Gastroesophageal sphincter (tissue), 4 donors: ENCODE data around the gene MTHFS. TPM values are rescaled to one million over a fixed set of nuclear protein-coding genes. Genes with fewer than 3 reads are reported as not detected.

Experiments used
- ATAC-seq: fragments of 150-250 bp; one replicate; pipeline ENCODE4 v1.9.1; 2016; ENCODE audit warnings: mild to moderate bottlenecking, moderate library complexity
- H3K27ac ChIP-seq, 4 donors: fragments of 200-600 bp; sonication (generic) in 3 of 4; 1 replicate in 3 of 4; 2 replicates in 1 of 4; pipeline ENCODE4 v1.5.1; 2016 to 2019
- H3K27me3 ChIP-seq: fragments of 200-600 bp; sonication (generic); one replicate; pipeline ENCODE4 v1.5.1; 2019
- H3K36me3 ChIP-seq, 2 donors: fragments of 200-600 bp; sonication (generic); one replicate each; pipeline ENCODE4 v1.5.1; 2019; ENCODE audit warnings: control low read depth in 1 of 2
- H3K4me1 ChIP-seq, 3 donors: fragments of 200-600 bp; sonication (generic); 1 replicate in 2 of 3; 2 replicates in 1 of 3; pipeline ENCODE4 v1.5.1; 2016 to 2019; ENCODE audit warnings: control low read depth in 2 of 3
- H3K4me3 ChIP-seq, 2 donors: fragments of 200-600 bp; sonication (generic); one replicate each; pipeline ENCODE4 v1.5.1; 2019; ENCODE audit warnings: mild to moderate bottlenecking in 1 of 2, moderate library complexity in 1 of 2
- H3K9me3 ChIP-seq, 3 donors: fragments of 200-600 bp; sonication (generic); one replicate each; pipeline ENCODE4 v1.5.1; 2017 to 2019; ENCODE audit warnings: control low read depth in 2 of 3
- EP300 ChIP-seq: sonication (generic); formaldehyde crosslinking; IDR thresholded peaks from one replicate; pipeline ENCODE4 v1.6.1; 2017; ENCODE audit warnings: antibody characterized with exemption, mild to moderate bottlenecking
- POLR2A ChIP-seq, 2 donors: fragments of 450-650 bp; IDR thresholded peaks; one replicate each; pipeline ENCODE4 v1.6.1; 2017; ENCODE audit warnings: antibody characterized with exemption in 2 of 2, mild to moderate bottlenecking in 2 of 2, moderate library complexity in 1 of 2
- POLR2AphosphoS5 ChIP-seq: sonication (generic); formaldehyde crosslinking; IDR thresholded peaks from one replicate; pipeline ENCODE4 v1.6.1; 2017; ENCODE audit warnings: antibody characterized with exemption
- WGBS, 2 donors: methylation state at CpG; one replicate each; pipeline ENCODE4 v1.1.5; 2018; ENCODE audit warnings: low coverage in 1 of 2; 5-methylcytosine and 5-hydroxymethylcytosine counted together
- total RNA-seq, 4 donors: library from RNA; depleted of rRNA; stranded (reverse); fragments of >200 nt; gene quantifications; one replicate each; pipeline ENCODE4 v1.1.0, GENCODE V29; 2016
- TF ChIP-seq, protein P1 (sequence below), 4 experiments: fragments of 200-600 bp in 2 of 4; fragments of 450-650 bp in 2 of 4; sonication (generic) in 1 of 4; IDR thresholded peaks; one replicate each; pipeline ENCODE4 v1.5.1; 2017 to 2019; ENCODE audit warnings: antibody characterized with exemption in 4 of 4, mild to moderate bottlenecking in 2 of 4, moderate library complexity in 2 of 4

MTHFS gene
- 10 to 100 TPM in 2 of 4 donors, 1 to 10 TPM in 2; 7.9 to 12.8 (median 11.0) TPM for total RNA-seq

DNA sequence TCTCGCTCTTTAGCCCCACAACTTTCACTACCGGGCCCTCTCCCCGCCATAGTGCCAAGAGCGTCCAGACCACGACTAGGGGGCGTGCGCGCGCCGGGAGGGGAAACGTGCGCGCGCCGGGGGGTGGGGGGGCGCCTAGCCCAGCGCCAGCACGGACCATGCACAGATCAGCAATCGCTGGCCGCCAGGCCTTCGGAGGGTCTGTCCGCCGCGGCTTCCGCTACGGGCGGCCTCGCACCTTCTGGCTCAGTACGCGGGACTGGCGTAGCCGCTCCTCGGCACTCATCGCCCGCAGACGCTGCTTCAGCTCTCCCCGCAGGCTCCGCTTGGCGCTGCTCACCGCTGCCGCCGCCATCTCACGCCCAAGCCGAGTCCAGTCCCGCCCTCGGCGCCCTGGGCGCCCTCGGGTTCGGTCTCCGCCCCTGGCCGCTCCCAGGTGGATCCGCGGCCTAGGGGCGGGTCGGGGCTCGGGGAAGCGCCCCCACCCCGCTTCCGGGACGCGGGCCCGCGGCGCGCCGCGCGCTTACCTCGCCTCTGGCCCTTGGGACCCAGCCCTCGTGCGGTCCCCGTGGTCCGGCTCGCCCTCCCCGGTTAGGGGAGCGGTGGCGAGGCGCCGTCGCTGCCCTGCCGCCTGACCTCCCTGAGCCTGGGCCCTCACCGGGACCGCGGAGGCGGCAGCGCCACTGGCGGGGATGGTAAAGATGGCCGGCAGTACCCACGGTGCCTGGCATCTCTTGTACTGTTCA, at the start of gene MTHFS:
Gene MTHFS (minus strand): TSS at position 381 of the 746 bp plus-strand sequence. CDS start 26 bp downstream, at position 355.
- H3K27me3 ChIP-seq: no peaks in the 10 kb centered on the region
- H3K36me3 ChIP-seq: peaks cover 0 to 12% of the 10 kb centered on the region in 2 donors
- 0% methylated on average over 4 to 12 of the region's 90 CpGs for WGBS, 2 donors
- H3K27ac ChIP-seq: peak within 1 kb of the TSS; percentile 57 to 93 (median 90)
- H3K9me3 ChIP-seq: no peaks in the 10 kb centered on the region
- peak; percentile 17 for TF ChIP-seq POLR2AphosphoS5
- TF ChIP-seq POLR2A (IDR thresholded peaks at IDR 0.05): peak; percentile 46 to 57
- TF ChIP-seq EP300: no peak
- TF ChIP-seq, protein P1, sequence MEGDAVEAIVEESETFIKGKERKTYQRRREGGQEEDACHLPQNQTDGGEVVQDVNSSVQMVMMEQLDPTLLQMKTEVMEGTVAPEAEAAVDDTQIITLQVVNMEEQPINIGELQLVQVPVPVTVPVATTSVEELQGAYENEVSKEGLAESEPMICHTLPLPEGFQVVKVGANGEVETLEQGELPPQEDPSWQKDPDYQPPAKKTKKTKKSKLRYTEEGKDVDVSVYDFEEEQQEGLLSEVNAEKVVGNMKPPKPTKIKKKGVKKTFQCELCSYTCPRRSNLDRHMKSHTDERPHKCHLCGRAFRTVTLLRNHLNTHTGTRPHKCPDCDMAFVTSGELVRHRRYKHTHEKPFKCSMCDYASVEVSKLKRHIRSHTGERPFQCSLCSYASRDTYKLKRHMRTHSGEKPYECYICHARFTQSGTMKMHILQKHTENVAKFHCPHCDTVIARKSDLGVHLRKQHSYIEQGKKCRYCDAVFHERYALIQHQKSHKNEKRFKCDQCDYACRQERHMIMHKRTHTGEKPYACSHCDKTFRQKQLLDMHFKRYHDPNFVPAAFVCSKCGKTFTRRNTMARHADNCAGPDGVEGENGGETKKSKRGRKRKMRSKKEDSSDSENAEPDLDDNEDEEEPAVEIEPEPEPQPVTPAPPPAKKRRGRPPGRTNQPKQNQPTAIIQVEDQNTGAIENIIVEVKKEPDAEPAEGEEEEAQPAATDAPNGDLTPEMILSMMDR (IDR thresholded peaks at IDR 0.05): peak; percentile 8 to 82 (median 26)
- peaks cover 0 to 10% (median 0%) of the 10 kb centered on the region in 3 donors for H3K4me1 ChIP-seq
- H3K4me3 ChIP-seq: peak within 1 kb of the TSS; percentile 59 to 87
- peak; percentile 94 for ATAC-seq

DNA sequence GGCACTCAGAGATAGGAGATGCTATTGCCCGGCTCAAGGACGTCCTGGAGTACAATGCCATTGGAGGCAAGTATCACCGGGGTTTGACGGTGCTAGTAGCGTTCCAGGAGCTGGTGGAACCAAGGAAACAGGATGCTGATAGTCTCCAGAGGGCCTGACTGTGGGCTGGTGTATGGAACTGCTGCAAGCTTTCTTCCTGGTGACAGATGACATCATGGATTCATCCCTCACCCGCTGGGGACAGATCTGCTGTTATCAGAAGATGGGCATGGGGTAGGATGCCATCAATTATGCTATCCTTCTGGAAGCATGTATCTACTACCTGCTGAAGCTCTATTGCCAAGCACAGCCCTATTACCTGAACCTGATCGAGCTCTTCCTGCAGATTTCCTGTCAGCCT, 47.8 kb upstream of the MTHFS start:
- WGBS, 2 donors: 84% methylated on average over 6 of the region's 7 CpGs; no CpG with 5 or more reads in 1 of the 2 donors
- no peak for ATAC-seq
- Histone ChIP-seq H3K36me3 (no peaks in the 10 kb centered on the region), H3K27ac (no peak overlapping the region), H3K4me3 (no peak overlapping the region), H3K9me3 (no peaks in the 10 kb centered on the region), H3K27me3 (peaks cover 16% of the 10 kb centered on the region), H3K4me1 (no peaks in the 10 kb centered on the region)
- no peak for TF ChIP-seq POLR2A (IDR thresholded peaks at IDR 0.05)
- TF ChIP-seq POLR2AphosphoS5: no peak
- TF ChIP-seq, protein P1 (IDR thresholded peaks at IDR 0.05): no peak
- no peak for TF ChIP-seq EP300

DNA sequence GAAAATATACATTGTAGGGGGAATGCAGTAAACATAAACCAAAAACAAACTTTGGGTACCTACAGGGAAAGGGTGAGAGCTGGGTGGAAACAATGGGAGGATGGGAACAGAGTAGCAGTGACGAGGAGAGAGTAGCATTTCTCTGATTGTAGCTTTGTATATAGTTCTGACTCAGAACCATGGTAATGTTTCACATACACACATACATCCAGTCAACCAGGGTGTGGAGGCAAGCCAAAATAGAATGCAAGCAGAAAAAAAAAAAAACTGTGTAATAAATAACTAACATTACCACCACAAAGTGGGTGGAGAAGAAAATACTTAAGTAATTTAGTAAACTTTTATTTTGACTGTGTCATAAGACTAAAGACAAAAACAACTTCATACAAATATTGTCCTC, 47.0 kb upstream of the MTHFS start:
- no peaks in the 10 kb centered on the region for H3K9me3 ChIP-seq
- TF ChIP-seq POLR2AphosphoS5: no peak
- no peak for TF ChIP-seq POLR2A (IDR thresholded peaks at IDR 0.05)
- no peak for TF ChIP-seq EP300
- no peak overlapping the region for H3K27ac ChIP-seq
- H3K4me1 ChIP-seq: no peaks in the 10 kb centered on the region
- WGBS, 2 donors: 50 to 53% methylated on average over 1 of the region's 1 CpG
- ATAC-seq: no peak
- peaks cover 16% of the 10 kb centered on the region for H3K27me3 ChIP-seq
- H3K36me3 ChIP-seq: no peaks in the 10 kb centered on the region
- H3K4me3 ChIP-seq: no peak overlapping the region

DNA sequence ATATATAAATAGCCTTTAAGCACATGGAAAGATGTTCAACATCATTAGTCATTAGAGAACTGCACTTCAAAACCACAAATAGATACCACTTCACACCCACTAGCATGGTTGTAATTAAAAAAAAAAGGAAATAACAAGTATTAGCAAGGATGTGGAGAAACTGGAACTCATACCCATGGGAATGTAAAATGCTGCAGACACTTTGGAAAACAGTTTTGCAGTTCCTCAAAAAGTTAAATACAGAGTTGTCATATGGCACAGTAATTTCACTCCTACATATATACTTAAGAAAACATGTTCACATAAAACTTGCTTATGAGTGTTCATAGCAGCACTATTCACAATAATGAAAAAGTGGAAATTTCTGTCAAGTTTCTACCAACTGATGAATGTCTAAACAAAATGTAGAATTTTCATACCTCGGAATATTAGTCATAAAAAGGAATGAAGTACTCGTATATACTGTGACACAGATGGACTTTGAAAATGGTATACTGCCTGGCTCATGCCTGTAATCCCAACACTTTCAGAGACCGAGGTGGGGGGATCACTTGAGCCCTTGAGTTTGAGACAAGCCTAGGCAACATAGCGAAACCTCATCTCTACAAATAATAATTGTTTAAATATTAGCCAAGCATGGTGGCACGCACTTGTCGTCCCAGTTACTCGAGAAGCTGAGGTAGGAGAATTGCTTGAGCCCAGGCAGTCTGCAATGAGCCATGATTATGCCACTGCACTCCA, 46.1 kb upstream of the MTHFS start:
- TF ChIP-seq POLR2AphosphoS5 (no peak), EP300 (no peak), POLR2A (IDR thresholded peaks at IDR 0.05) (no peak)
- TF ChIP-seq, protein P1 (IDR thresholded peaks at IDR 0.05): no peak
- ATAC-seq: no peak
- peaks cover 16% of the 10 kb centered on the region for H3K27me3 ChIP-seq
- H3K9me3 ChIP-seq: no peaks in the 10 kb centered on the region
- H3K27ac ChIP-seq: no peak overlapping the region
- H3K4me1 ChIP-seq: no peaks in the 10 kb centered on the region
- H3K36me3 ChIP-seq: no peaks in the 10 kb centered on the region
- no peak overlapping the region for H3K4me3 ChIP-seq
- 49 to 88% methylated on average over 4 to 7 of the region's 7 CpGs for WGBS, 2 donors

DNA sequence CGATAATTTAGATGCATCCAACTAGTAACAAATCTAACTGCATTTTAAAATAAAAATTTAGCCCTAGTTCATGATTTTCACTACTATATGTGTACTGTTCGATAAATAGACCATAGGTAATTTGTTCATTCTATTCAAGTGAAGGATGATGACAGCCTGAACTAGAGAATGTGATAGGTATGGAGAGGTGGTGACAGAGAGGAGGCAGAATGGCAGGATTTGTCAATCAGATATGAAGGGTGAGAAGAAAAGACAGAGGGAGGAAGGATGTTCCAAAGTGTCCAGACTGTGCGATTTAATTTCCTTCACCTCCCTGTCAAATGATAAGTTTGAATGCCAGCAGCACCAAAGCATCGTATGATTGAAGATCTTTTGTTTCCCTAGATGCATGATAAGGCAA, 42.6 kb upstream of the MTHFS start:
- TF ChIP-seq, protein P1 (IDR thresholded peaks at IDR 0.05): no peak
- no peak for TF ChIP-seq EP300
- no peak for TF ChIP-seq POLR2A (IDR thresholded peaks at IDR 0.05)
- TF ChIP-seq POLR2AphosphoS5: no peak
- WGBS, 2 donors: 81 to 88% methylated on average over 4 of the region's 4 CpGs
- no peak for ATAC-seq

More for the DNA sequence above, 42.6 kb upstream of the MTHFS start:
- no peak overlapping the region for H3K4me3 ChIP-seq
- no peaks in the 10 kb centered on the region for H3K4me1 ChIP-seq
- peaks cover 44% of the 10 kb centered on the region for H3K27me3 ChIP-seq
- H3K9me3 ChIP-seq: no peaks in the 10 kb centered on the region
- no peaks in the 10 kb centered on the region for H3K36me3 ChIP-seq
- no peak overlapping the region for H3K27ac ChIP-seq
